Measurements from ENCODE around the gene PTPN23.
A peak's percentile ranks its signal among the peaks of the same experiment; 100 is the strongest.

DNA sequence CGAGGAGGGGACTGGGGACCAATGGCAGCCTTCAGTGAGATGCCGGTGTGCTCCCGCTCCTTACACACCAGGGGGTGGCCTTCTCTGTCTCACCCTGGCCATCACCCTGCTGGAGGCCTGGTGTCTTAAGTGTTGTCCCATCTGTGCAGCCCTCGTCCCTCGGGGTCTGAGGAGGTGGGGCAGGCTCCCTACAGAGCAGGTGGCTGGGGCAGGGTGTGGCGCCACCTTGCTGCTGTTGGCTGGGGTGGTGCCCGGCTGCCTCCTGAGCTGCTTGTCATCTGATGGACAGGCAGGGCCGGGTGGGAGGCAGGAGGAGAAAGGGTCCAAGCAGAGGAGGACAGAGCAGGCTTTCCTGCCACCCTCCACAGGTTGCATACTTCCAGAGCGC lies 25.9 kb downstream of the PTPN23 start:
- TF ChIP-seq, protein P1, sequence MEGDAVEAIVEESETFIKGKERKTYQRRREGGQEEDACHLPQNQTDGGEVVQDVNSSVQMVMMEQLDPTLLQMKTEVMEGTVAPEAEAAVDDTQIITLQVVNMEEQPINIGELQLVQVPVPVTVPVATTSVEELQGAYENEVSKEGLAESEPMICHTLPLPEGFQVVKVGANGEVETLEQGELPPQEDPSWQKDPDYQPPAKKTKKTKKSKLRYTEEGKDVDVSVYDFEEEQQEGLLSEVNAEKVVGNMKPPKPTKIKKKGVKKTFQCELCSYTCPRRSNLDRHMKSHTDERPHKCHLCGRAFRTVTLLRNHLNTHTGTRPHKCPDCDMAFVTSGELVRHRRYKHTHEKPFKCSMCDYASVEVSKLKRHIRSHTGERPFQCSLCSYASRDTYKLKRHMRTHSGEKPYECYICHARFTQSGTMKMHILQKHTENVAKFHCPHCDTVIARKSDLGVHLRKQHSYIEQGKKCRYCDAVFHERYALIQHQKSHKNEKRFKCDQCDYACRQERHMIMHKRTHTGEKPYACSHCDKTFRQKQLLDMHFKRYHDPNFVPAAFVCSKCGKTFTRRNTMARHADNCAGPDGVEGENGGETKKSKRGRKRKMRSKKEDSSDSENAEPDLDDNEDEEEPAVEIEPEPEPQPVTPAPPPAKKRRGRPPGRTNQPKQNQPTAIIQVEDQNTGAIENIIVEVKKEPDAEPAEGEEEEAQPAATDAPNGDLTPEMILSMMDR (IDR thresholded peaks at IDR 0.05; ENCODE audit: low read depth, low read length, poor library complexity, severe bottlenecking), result peak; percentile 55
- TF ChIP-seq EZH2phosphoT487 (IDR thresholded peaks at IDR 0.05; ENCODE audit: borderline replicate concordance, low read length), result no peak
